ENCODE results near the gene TMEM43.

DNA sequence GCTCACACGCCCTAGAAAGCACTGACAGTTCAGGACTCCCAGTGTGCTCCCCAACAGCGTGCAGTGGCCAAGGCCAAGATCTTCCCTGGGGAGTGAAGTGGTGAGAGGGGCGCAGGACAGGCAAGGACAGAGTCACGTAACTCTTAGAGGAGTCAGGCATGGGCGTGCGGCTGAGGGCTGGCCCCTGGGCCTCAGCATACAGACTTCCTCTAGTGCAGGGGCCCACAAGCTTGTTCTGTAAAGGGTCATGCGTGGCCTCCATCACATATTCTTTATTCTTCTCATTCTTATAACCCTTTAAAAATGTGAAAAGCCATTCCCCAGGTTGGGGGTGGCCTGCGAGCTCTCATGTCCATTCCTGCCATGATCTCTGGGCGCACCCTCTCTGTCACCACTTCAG, 25.2 kb downstream of the TMEM43 start:
- TF ChIP-seq, protein P1, sequence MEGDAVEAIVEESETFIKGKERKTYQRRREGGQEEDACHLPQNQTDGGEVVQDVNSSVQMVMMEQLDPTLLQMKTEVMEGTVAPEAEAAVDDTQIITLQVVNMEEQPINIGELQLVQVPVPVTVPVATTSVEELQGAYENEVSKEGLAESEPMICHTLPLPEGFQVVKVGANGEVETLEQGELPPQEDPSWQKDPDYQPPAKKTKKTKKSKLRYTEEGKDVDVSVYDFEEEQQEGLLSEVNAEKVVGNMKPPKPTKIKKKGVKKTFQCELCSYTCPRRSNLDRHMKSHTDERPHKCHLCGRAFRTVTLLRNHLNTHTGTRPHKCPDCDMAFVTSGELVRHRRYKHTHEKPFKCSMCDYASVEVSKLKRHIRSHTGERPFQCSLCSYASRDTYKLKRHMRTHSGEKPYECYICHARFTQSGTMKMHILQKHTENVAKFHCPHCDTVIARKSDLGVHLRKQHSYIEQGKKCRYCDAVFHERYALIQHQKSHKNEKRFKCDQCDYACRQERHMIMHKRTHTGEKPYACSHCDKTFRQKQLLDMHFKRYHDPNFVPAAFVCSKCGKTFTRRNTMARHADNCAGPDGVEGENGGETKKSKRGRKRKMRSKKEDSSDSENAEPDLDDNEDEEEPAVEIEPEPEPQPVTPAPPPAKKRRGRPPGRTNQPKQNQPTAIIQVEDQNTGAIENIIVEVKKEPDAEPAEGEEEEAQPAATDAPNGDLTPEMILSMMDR (IDR thresholded peaks at IDR 0.05): no peak
- TF ChIP-seq POLR2A (IDR thresholded peaks at IDR 0.05): no peak
